CD4-positive, alpha-beta T cell (primary cell): ENCODE measurements around the gene ANKZF1. TPM values are rescaled to one million over a fixed set of nuclear protein-coding genes. Genes with fewer than 3 reads are reported as not detected.

Experiments used
- ATAC-seq: fragments of 200-7000 bp; cut with Tn5 transposase; one replicate; pipeline ENCODE4 v1.10.0; 2022; ENCODE audit warnings: mild to moderate bottlenecking; ENCODE audit not compliant: poor library complexity
- CTCF ChIA-PET: fragments of 350-600 bp; sonication (Branson Sonifier 250); formaldehyde crosslinking; loops from one replicate; lab custom pipeline; 2021; ENCODE audit warnings: antibody characterized with exemption, inconsistent platforms; lab: Charles Lee
- POLR2A ChIA-PET: fragments of 350-600 bp; sonication (Branson Sonifier 250); formaldehyde crosslinking; loops from one replicate; lab custom pipeline; 2021; ENCODE audit warnings: antibody characterized with exemption, inconsistent platforms; lab: Charles Lee
- DNase-seq, 14 experiments: peaks; one replicate each; pipeline ENCODE4 v3.0.0-alpha.2; 2013 to 2020; ENCODE audit warnings: mixed read lengths in 2 of 14
- H3K27ac ChIP-seq, 2 donors: one replicate each; pipeline versions ENCODE4 v1.5.1 to v1.7.0; 2013; ENCODE audit warnings: low read length in 2 of 2, low read depth in 1 of 2, mild to moderate bottlenecking in 1 of 2
- H3K27me3 ChIP-seq, 2 experiments: 1 replicate in 1 of 2; 2 replicates in 1 of 2; pipeline versions ENCODE4 v1.6.1 to v1.7.0; 2013; ENCODE audit warnings: low read length in 2 of 2, control low read depth in 1 of 2, mild to moderate bottlenecking in 1 of 2, moderate library complexity in 1 of 2; ENCODE audit not compliant: insufficient read depth in 2 of 2, control insufficient read depth in 1 of 2
- H3K36me3 ChIP-seq: one replicate; pipeline ENCODE4 v1.6.1; 2013; ENCODE audit warnings: low read length, control low read depth; ENCODE audit not compliant: insufficient read depth
- H3K4me1 ChIP-seq: one replicate; pipeline ENCODE4 v1.6.1; 2013; ENCODE audit warnings: low read length, control low read depth; ENCODE audit not compliant: insufficient read depth
- H3K4me3 ChIP-seq: one replicate; pipeline ENCODE4 v1.5.1; 2013; ENCODE audit warnings: mild to moderate bottlenecking, low read length, moderate library complexity
- H3K9me3 ChIP-seq, 2 experiments: 1 replicate in 1 of 2; 2 replicates in 1 of 2; pipeline versions ENCODE4 v1.6.1 to v1.7.0; 2013; ENCODE audit warnings: low read length in 2 of 2, mild to moderate bottlenecking in 2 of 2, control low read depth in 1 of 2, moderate library complexity in 1 of 2; ENCODE audit not compliant: control insufficient read depth in 1 of 2, insufficient read depth in 1 of 2
- H3K27ac Mint-ChIP-seq: one replicate; pipeline ENCODE4 v1.8.0; 2020; ENCODE audit warnings: mixed read lengths
- H3K27me3 Mint-ChIP-seq: one replicate; pipeline ENCODE4 v1.8.0; 2021; ENCODE audit warnings: mixed read lengths
- H3K36me3 Mint-ChIP-seq: one replicate; pipeline ENCODE4 v1.8.0; 2021; ENCODE audit warnings: low read depth, mixed read lengths
- H3K4me1 Mint-ChIP-seq: one replicate; pipeline ENCODE4 v1.8.0; 2021; ENCODE audit warnings: low read depth, mixed read lengths
- H3K4me3 Mint-ChIP-seq: one replicate; pipeline ENCODE4 v1.8.0; 2020; ENCODE audit warnings: mild to moderate bottlenecking, mixed read lengths
- H3K9me3 Mint-ChIP-seq: one replicate; pipeline ENCODE4 v1.8.0; 2020; ENCODE audit warnings: mixed read lengths
- intact Hi-C, 2 experiments: fragments of 100-400 bp; cut with DNase I in 1 of 2; cut with micrococcal nuclease in 1 of 2; formaldehyde crosslinking; loops; one replicate each; pipeline versions ENCODE4 v1.15.1 to v1.9.0; 2023 to 2025; cut with DNase I, micrococcal nuclease
- total RNA-seq, 174 experiments: library from RNA in 2 of 174; stranded (reverse) in 2 of 174; gene quantifications; one replicate each; pipeline ENCODE4 v1.2.3 and lab custom pipeline; 2021 to 2026
- TF ChIP-seq, protein P1 (sequence below): fragments of 200-600 bp; IDR thresholded peaks from one replicate; pipeline ENCODE4 v1.8.0; 2022; ENCODE audit warnings: antibody characterized with exemption, mild to moderate bottlenecking

ANKZF1 gene
- total RNA-seq, 2 experiments from 2014 or later: 128 to 135 TPM

GRCh38 chr2:219207884-219208740, 21.5 kb upstream of the ANKZF1 start:
- CTCF ChIA-PET: interaction anchor here (1.3 to 4.2 kb wide), 3 partner anchors 48 to 87 kb away, joined by 6 to 32 read pairs (median 17); partner anchors contain the start of gene NHEJ1
- peak overlapping the region; percentile 90 for H3K4me3 Mint-ChIP-seq
- TF ChIP-seq, protein P1, sequence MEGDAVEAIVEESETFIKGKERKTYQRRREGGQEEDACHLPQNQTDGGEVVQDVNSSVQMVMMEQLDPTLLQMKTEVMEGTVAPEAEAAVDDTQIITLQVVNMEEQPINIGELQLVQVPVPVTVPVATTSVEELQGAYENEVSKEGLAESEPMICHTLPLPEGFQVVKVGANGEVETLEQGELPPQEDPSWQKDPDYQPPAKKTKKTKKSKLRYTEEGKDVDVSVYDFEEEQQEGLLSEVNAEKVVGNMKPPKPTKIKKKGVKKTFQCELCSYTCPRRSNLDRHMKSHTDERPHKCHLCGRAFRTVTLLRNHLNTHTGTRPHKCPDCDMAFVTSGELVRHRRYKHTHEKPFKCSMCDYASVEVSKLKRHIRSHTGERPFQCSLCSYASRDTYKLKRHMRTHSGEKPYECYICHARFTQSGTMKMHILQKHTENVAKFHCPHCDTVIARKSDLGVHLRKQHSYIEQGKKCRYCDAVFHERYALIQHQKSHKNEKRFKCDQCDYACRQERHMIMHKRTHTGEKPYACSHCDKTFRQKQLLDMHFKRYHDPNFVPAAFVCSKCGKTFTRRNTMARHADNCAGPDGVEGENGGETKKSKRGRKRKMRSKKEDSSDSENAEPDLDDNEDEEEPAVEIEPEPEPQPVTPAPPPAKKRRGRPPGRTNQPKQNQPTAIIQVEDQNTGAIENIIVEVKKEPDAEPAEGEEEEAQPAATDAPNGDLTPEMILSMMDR: no peak
- H3K4me3 ChIP-seq: no peak overlapping the region
- H3K4me1 Mint-ChIP-seq: peaks cover 47% of the 10 kb centered on the region
- intact Hi-C loops: loop anchor here in 1 of 2 experiments (10.0 kb wide), 2 partner anchors 177 to 337 kb away; partner anchors contain the start of genes CHPF, DNPEP and TMEM198
- peak in 1 of 14 experiments; percentile 8 for DNase-seq
- H3K4me1 ChIP-seq: peaks cover 53% of the 10 kb centered on the region
- no peak for ATAC-seq
- H3K27ac ChIP-seq: no peak overlapping the region
- peak overlapping the region; percentile 93 for H3K27ac Mint-ChIP-seq
- POLR2A ChIA-PET: interaction anchor here (0.7 to 4.8 kb wide), 5 partner anchors 10 to 49 kb away, joined by 3 to 139 read pairs (median 6); partner anchors contain the start of genes ABCB6, CNPPD1, GLB1L and RETREG2
- H3K27me3 Mint-ChIP-seq: no peaks in the 10 kb centered on the region
- no peaks in the 10 kb centered on the region for H3K27me3 ChIP-seq
- no peaks in the 10 kb centered on the region for H3K9me3 Mint-ChIP-seq
- H3K36me3 Mint-ChIP-seq: peaks cover 26% of the 10 kb centered on the region
- H3K36me3 ChIP-seq: peaks cover 21% of the 10 kb centered on the region
- no peaks in the 10 kb centered on the region for H3K9me3 ChIP-seq

GRCh38 chr2:219209236-219210195, 20.1 kb upstream of the ANKZF1 start:
- H3K9me3 ChIP-seq: no peaks in the 10 kb centered on the region
- peaks cover 47% of the 10 kb centered on the region for H3K4me1 Mint-ChIP-seq
- ChIA-PET CTCF (interaction anchor here (1.3 to 4.2 kb wide), 2 partner anchors 50 to 85 kb away, joined by 6 to 32 read pairs; partner anchors contain the start of gene NHEJ1), POLR2A (interaction anchor here (0.7 to 4.8 kb wide), 4 partner anchors 34 to 50 kb away, joined by 3 to 139 read pairs (median 6); partner anchors contain the start of genes CNPPD1, GLB1L, RETREG2 and STK16)
- peak overlapping the region in 1 of 2 donors; percentile 28 for H3K27ac ChIP-seq
- H3K27ac Mint-ChIP-seq: peak overlapping the region; percentile 93
- peak overlapping the region; percentile 90 for H3K4me3 Mint-ChIP-seq
- intact Hi-C loops: loop anchor here in 1 of 2 experiments (5.0 to 10.0 kb wide), 3 partner anchors 152 to 335 kb away; partner anchors contain the start of genes CHPF, DNPEP and TMEM198
- no peaks in the 10 kb centered on the region for H3K27me3 ChIP-seq
- peaks cover 53% of the 10 kb centered on the region for H3K4me1 ChIP-seq
- H3K4me3 ChIP-seq: no peak overlapping the region
- peak in 2 of 14 experiments; percentile 9 to 11 for DNase-seq
- H3K9me3 Mint-ChIP-seq: no peaks in the 10 kb centered on the region
- no peak for ATAC-seq
- peaks cover 21% of the 10 kb centered on the region for H3K36me3 ChIP-seq
- TF ChIP-seq, protein P1: no peak
- H3K27me3 Mint-ChIP-seq: no peaks in the 10 kb centered on the region
- H3K36me3 Mint-ChIP-seq: peaks cover 26% of the 10 kb centered on the region
